Chondrocyte (in vitro differentiated cells): ENCODE results near the gene MAP3K5. TPM values are rescaled to one million over a fixed set of nuclear protein-coding genes. Genes with fewer than 3 reads are reported as not detected.
A peak's percentile ranks its signal among the peaks of the same experiment; 100 is the strongest.

Experiments
- DNase-seq: peaks from one replicate; pipeline ENCODE4 v3.0.0; 2021; ENCODE audit warnings: mixed read lengths, low spot score
- H3K27ac Mint-ChIP-seq: one replicate; pipeline ENCODE4 v1.8.0; 2021; ENCODE audit warnings: mild to moderate bottlenecking, moderate library complexity, mixed read lengths; ENCODE audit not compliant: unreplicated experiment
- H3K27me3 Mint-ChIP-seq: 2 replicates; pipeline ENCODE4 v1.8.0; 2021; ENCODE audit warnings: low read depth, mixed read lengths
- H3K36me3 Mint-ChIP-seq: 2 replicates; pipeline ENCODE4 v1.8.0; 2021; ENCODE audit warnings: low read depth, mixed read lengths
- H3K4me1 Mint-ChIP-seq: 2 replicates; pipeline ENCODE4 v1.8.0; 2021; ENCODE audit warnings: low read depth, mild to moderate bottlenecking, mixed read lengths
- H3K4me3 Mint-ChIP-seq: one replicate; pipeline ENCODE4 v1.8.0; 2021; ENCODE audit warnings: mild to moderate bottlenecking, moderate library complexity, mixed read lengths; ENCODE audit not compliant: unreplicated experiment
- H3K9me3 Mint-ChIP-seq: 2 replicates; pipeline ENCODE4 v1.8.0; 2021; ENCODE audit warnings: low read depth, mixed read lengths
- CTCF ChIP-seq: fragments of 200-600 bp; sonication (generic); IDR thresholded peaks from 2 replicates; pipeline ENCODE4 v1.5.0; 2021; ENCODE audit warnings: antibody characterized with exemption, mild to moderate bottlenecking, moderate library complexity
- total RNA-seq: library from RNA; stranded (reverse); gene quantifications from 3 replicates; pipeline ENCODE4 v1.2.1, GENCODE V29; 2021

Gene MAP3K5
- total RNA-seq, 1 donor from 2014 or later = 4.6 TPM

GRCh38 chr6:136657666-136658065 lies 134.6 kb downstream of the MAP3K5 start:
- H3K4me3 Mint-ChIP-seq = no peak overlapping the region
- DNase-seq = no peak
- peaks cover 2% of the 10 kb centered on the region for H3K36me3 Mint-ChIP-seq
- peaks cover 2% of the 10 kb centered on the region for H3K27me3 Mint-ChIP-seq
- H3K4me1 Mint-ChIP-seq = peaks cover 19% of the 10 kb centered on the region
- H3K9me3 Mint-ChIP-seq = no peaks in the 10 kb centered on the region
- TF ChIP-seq CTCF = no peak
- H3K27ac Mint-ChIP-seq = no peak overlapping the region

DNA sequence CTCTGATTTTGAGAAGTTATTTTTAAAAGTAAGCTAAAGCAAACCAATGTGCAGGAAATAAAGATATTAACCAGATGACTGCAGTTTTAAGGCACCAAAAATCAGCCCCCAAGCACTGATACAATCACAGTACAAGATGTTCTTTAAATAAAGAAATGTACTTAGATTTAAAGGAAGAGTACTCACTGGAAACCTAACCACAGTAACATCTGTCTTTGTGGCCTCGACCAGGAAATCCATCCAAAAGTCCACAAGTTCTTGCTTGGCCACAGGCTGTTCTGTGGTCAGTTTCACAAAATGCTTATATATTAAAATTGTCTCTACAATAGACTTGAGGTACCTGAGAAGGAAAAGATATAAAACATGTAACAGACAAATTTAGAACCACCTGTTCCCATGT lies 136.2 kb downstream of the MAP3K5 start:
- H3K9me3 Mint-ChIP-seq = no peaks in the 10 kb centered on the region
- no peak for TF ChIP-seq CTCF
- no peak overlapping the region for H3K27ac Mint-ChIP-seq
- peaks cover 2% of the 10 kb centered on the region for H3K27me3 Mint-ChIP-seq
- no peak for DNase-seq
- H3K4me1 Mint-ChIP-seq = peaks cover 15% of the 10 kb centered on the region
- no peak overlapping the region for H3K4me3 Mint-ChIP-seq
- H3K36me3 Mint-ChIP-seq = peaks cover 2% of the 10 kb centered on the region

GRCh38 chr6:136655239-136656014 lies 136.8 kb downstream of the MAP3K5 start:
- no peak for DNase-seq
- Mint-ChIP-seq H3K4me1 (peaks cover 13% of the 10 kb centered on the region), H3K36me3 (peaks cover 2% of the 10 kb centered on the region), H3K27me3 (peaks cover 2% of the 10 kb centered on the region), H3K27ac (no peak overlapping the region), H3K4me3 (no peak overlapping the region), H3K9me3 (no peaks in the 10 kb centered on the region)
- no peak for TF ChIP-seq CTCF

DNA sequence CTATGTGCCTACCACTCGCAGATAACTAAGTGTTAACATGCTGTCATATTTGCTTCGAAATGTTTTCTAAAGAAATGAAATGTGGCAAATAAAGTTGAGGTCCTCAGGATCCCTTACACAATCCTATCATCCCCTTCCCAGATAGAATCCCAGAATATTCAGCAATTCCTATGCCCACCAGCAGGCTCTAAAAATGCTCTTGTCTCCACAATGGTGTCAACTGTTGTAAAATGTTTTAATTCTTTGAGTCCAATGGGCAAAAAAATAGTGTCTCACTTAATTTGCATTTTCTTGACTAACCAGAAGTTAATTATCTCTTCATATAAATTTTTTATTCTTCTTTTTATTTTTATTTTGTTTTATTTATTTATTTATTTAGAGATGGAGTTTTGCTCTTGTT lies 138.2 kb downstream of the MAP3K5 start:
- no peak for DNase-seq
- Mint-ChIP-seq H3K9me3 (no peaks in the 10 kb centered on the region), H3K27ac (no peak overlapping the region), H3K27me3 (peaks cover 2% of the 10 kb centered on the region), H3K36me3 (peaks cover 2% of the 10 kb centered on the region), H3K4me3 (no peak overlapping the region), H3K4me1 (peaks cover 13% of the 10 kb centered on the region)
- peak; percentile 39 for TF ChIP-seq CTCF

- Mint-ChIP-seq H3K9me3 (no peaks in the 10 kb centered on the region), H3K27ac (no peak overlapping the region), H3K27me3 (peaks cover 2% of the 10 kb centered on the region), H3K4me1 (peaks cover 12% of the 10 kb centered on the region), H3K36me3 (peaks cover 2% of the 10 kb centered on the region), H3K4me3 (no peak overlapping the region)
- DNase-seq = no peak
- TF ChIP-seq CTCF = no peak
These were observed 139.6 kb downstream of the MAP3K5 start for GRCh38 chr6:136652656-136653055.
